Gastrocnemius medialis (tissue), 4 donors: Measurements from ENCODE around the gene RCL1. TPM values are rescaled to one million over a fixed set of nuclear protein-coding genes. Genes with fewer than 3 reads are reported as not detected.
A peak's percentile ranks its signal among the peaks of the same experiment; 100 is the strongest.

Experiments used
- ATAC-seq, 2 donors: fragments of 150-250 bp; one replicate each; pipeline ENCODE4 v1.9.1; 2016
- DNase-seq, 2 donors: peaks; one replicate each; pipeline ENCODE4 v3.0.0-alpha.2; 2019
- H3K27ac ChIP-seq, 4 donors: fragments of 200-600 bp; sonication (generic); 1 replicate in 1 of 4; 2 replicates in 3 of 4; pipeline ENCODE4 v1.5.1; 2016 to 2018; ENCODE audit warnings: mild to moderate bottlenecking in 2 of 4, moderate library complexity in 1 of 4
- H3K27me3 ChIP-seq, 3 donors: fragments of 200-600 bp; sonication (generic) in 2 of 3; 1 replicate in 1 of 3; 2 replicates in 2 of 3; pipeline versions ENCODE4 v1.5.1 to v1.6.0; 2016 to 2019; ENCODE audit warnings: mild to moderate bottlenecking in 1 of 3, moderate library complexity in 1 of 3
- H3K36me3 ChIP-seq, 2 donors: fragments of 200-600 bp; sonication (generic) in 1 of 2; one replicate each; pipeline ENCODE4 v1.5.1; 2017 to 2018
- H3K4me1 ChIP-seq, 2 donors: fragments of 200-600 bp; sonication (generic) in 1 of 2; one replicate each; pipeline ENCODE4 v1.5.1; 2016 to 2017; ENCODE audit warnings: mild to moderate bottlenecking in 2 of 2
- H3K4me3 ChIP-seq, 4 donors: fragments of 200-600 bp; sonication (generic) in 3 of 4; 1 replicate in 1 of 4; 2 replicates in 3 of 4; pipeline ENCODE4 v1.5.1; 2016 to 2019; ENCODE audit warnings: mild to moderate bottlenecking in 2 of 4
- H3K9me3 ChIP-seq, 3 donors: fragments of 200-600 bp; sonication (generic) in 2 of 3; 1 replicate in 1 of 3; 2 replicates in 2 of 3; pipeline ENCODE4 v1.5.1; 2016 to 2019
- CTCF ChIP-seq, 5 experiments: fragments of 450-650 bp in 3 of 5; fragments of 200-600 bp in 2 of 5; sonication (generic) in 2 of 5; IDR thresholded peaks in 4 of 5; conservative IDR thresholded peaks in 1 of 5; 1 replicate in 4 of 5; 2 replicates in 1 of 5; pipeline ENCODE4 v1.5.1; 2016 to 2019; ENCODE audit warnings: antibody characterized with exemption in 5 of 5, mild to moderate bottlenecking in 3 of 5, moderate library complexity in 3 of 5
- POLR2A ChIP-seq, 2 donors: fragments of 450-650 bp; IDR thresholded peaks; one replicate each; pipeline ENCODE4 v1.6.1; 2017; ENCODE audit warnings: antibody characterized with exemption in 2 of 2, mild to moderate bottlenecking in 2 of 2, moderate library complexity in 2 of 2
- in situ Hi-C, 4 donors: fragments of 200-750 bp; cut with MboI; loops; one replicate each; pipeline versions ENCODE4 v1.15.0 to v1.8.0; 2017; ENCODE audit warnings: low sequenced_read_pairs in 4 of 4
- intact Hi-C: fragments of 100-400 bp; cut with DNase I; formaldehyde crosslinking; loops from one replicate; pipeline ENCODE4 v1.15.1; 2023; ENCODE audit warnings: low total_unique reads
- total RNA-seq, 4 donors: library from RNA; depleted of rRNA; stranded (reverse); fragments of >200 nt; gene quantifications; one replicate each; pipeline versions ENCODE4 v1.1.0 to v1.2.3, GENCODE V29; 2016

The RCL1 gene
- total RNA-seq, 4 donors from 2014 or later: 18.8 to 62.4 (median 26.2) TPM

GRCh38 chr9:4799033-4799430, 6.3 kb downstream of the RCL1 start:
- ATAC-seq: no peak
- H3K9me3 ChIP-seq: no peaks in the 10 kb centered on the region
- TF ChIP-seq CTCF (IDR thresholded peaks at IDR 0.05 in 4 of 5, conservative IDR thresholded peaks at IDR 0.05 in 1 of 5) (no peak), POLR2A (IDR thresholded peaks at IDR 0.05) (no peak)
- H3K27me3 ChIP-seq: no peaks in the 10 kb centered on the region
- DNase-seq: no peak
- H3K27ac ChIP-seq: peak overlapping the region; percentile 69 to 100 (median 96)
- H3K36me3 ChIP-seq: no peaks in the 10 kb centered on the region
- no peak overlapping the region for H3K4me3 ChIP-seq
- peaks cover 54 to 56% of the 10 kb centered on the region in 2 donors for H3K4me1 ChIP-seq
- intact Hi-C loops (no loop called here), in situ Hi-C loops (loop anchor here in 1 of 4 donors (25.0 kb wide), 2 partner anchors 638 to 813 kb away; partner anchors contain the start of gene PLGRKT)

GRCh38 chr9:4799775-4800174, 7.0 kb downstream of the RCL1 start:
- Histone ChIP-seq H3K4me1 (peaks cover 56 to 58% of the 10 kb centered on the region in 2 donors), H3K36me3 (no peaks in the 10 kb centered on the region), H3K27me3 (no peaks in the 10 kb centered on the region), H3K4me3 (no peak overlapping the region), H3K9me3 (no peaks in the 10 kb centered on the region), H3K27ac (peak overlapping the region; percentile 69 to 100 (median 96))
- no peak for DNase-seq
- in situ Hi-C loops (loop anchor here in 1 of 4 donors (25.0 kb wide), 3 partner anchors 87 to 813 kb away; partner anchors contain the start of gene PLGRKT), intact Hi-C loops (loop anchor here (5.0 kb wide), 1 partner anchor 828 kb away; the partner anchor contains the start of gene RIC1)
- no peak for ATAC-seq
- TF ChIP-seq CTCF (IDR thresholded peaks at IDR 0.05 in 4 of 5, conservative IDR thresholded peaks at IDR 0.05 in 1 of 5) (no peak), POLR2A (IDR thresholded peaks at IDR 0.05) (no peak)

- peaks cover 56 to 61% of the 10 kb centered on the region in 2 donors for H3K4me1 ChIP-seq
- intact Hi-C loops: loop anchor here (5.0 kb wide), 1 partner anchor 826 kb away; the partner anchor contains the start of gene RIC1
- peak overlapping the region; percentile 87 to 96 (median 91) for H3K27ac ChIP-seq
- in situ Hi-C loops: loop anchor here in 1 of 4 donors (25.0 kb wide), 1 partner anchor 89 kb away; no protein-coding TSS in a partner anchor
- H3K9me3 ChIP-seq: no peaks in the 10 kb centered on the region
- no peaks in the 10 kb centered on the region for H3K27me3 ChIP-seq
- no peaks in the 10 kb centered on the region for H3K36me3 ChIP-seq
- no peak for TF ChIP-seq POLR2A (IDR thresholded peaks at IDR 0.05)
- TF ChIP-seq CTCF (IDR thresholded peaks at IDR 0.05 in 4 of 5, conservative IDR thresholded peaks at IDR 0.05 in 1 of 5): no peak
- DNase-seq (no peak), ATAC-seq (no peak)
- no peak overlapping the region for H3K4me3 ChIP-seq
These were observed 8.4 kb downstream of the RCL1 start for GRCh38 chr9:4801156-4801555.

- DNase-seq: peak; percentile 71 to 78
- in situ Hi-C loops (loop anchor here in 1 of 4 donors (25.0 kb wide), 1 partner anchor 92 kb away; no protein-coding TSS in a partner anchor), intact Hi-C loops (loop anchor here (5.0 kb wide), 1 partner anchor 823 kb away; the partner anchor contains the start of gene RIC1)
- Histone ChIP-seq H3K4me1 (peaks cover 46 to 65% of the 10 kb centered on the region in 2 donors), H3K27me3 (no peaks in the 10 kb centered on the region), H3K27ac (peak overlapping the region; percentile 87 to 96 (median 91)), H3K9me3 (no peaks in the 10 kb centered on the region), H3K36me3 (no peaks in the 10 kb centered on the region), H3K4me3 (peak overlapping the region; percentile 32 to 41 (median 35))
- ATAC-seq: peak; percentile 76 to 83
- TF ChIP-seq CTCF (IDR thresholded peaks at IDR 0.05 in 4 of 5, conservative IDR thresholded peaks at IDR 0.05 in 1 of 5) (no peak), POLR2A (IDR thresholded peaks at IDR 0.05) (peak; percentile 21 to 38)
These were observed 11.2 kb downstream of the RCL1 start for GRCh38 chr9:4803670-4804530.
